Epidermal melanocyte (primary cell): ENCODE data around the gene VPS29.

Source experiments
- DNase-seq: peaks from one replicate; pipeline ENCODE4 v3.0.0; 2011; ENCODE audit warnings: low spot score; ENCODE audit not compliant: insufficient read length

The VPS29 gene

GRCh38 chr12:110451263-110451662 is 50.6 kb downstream of the VPS29 start:
- DNase-seq = no peak

- DNase-seq = peak; percentile 57
Measured at GRCh38 chr12:110449799-110450497, 52.0 kb downstream of the VPS29 start, which contains the start of gene ARPC3. Gene ARPC3 (minus strand): TSS chr12:110450337. CDS start chr12:110450260, 77 bp downstream.

GRCh38 chr12:110444455-110444854 is 57.5 kb downstream of the VPS29 start:
- DNase-seq = no peak
